Stimulated activated CD8-positive, alpha-beta memory T cell treated with anti-CD3 and anti-CD28 coated beads, Interleukin-12 subunit alpha, Interleukin-12 subunit beta, amount 100 ng/mL, for 1 hour (primary cell): ENCODE results near the gene FN3K.

Experiments
- DNase-seq: peaks from one replicate; pipeline ENCODE4 v3.0.0-alpha.2; 2020; ENCODE audit warnings: low read depth

FN3K gene

DNA sequence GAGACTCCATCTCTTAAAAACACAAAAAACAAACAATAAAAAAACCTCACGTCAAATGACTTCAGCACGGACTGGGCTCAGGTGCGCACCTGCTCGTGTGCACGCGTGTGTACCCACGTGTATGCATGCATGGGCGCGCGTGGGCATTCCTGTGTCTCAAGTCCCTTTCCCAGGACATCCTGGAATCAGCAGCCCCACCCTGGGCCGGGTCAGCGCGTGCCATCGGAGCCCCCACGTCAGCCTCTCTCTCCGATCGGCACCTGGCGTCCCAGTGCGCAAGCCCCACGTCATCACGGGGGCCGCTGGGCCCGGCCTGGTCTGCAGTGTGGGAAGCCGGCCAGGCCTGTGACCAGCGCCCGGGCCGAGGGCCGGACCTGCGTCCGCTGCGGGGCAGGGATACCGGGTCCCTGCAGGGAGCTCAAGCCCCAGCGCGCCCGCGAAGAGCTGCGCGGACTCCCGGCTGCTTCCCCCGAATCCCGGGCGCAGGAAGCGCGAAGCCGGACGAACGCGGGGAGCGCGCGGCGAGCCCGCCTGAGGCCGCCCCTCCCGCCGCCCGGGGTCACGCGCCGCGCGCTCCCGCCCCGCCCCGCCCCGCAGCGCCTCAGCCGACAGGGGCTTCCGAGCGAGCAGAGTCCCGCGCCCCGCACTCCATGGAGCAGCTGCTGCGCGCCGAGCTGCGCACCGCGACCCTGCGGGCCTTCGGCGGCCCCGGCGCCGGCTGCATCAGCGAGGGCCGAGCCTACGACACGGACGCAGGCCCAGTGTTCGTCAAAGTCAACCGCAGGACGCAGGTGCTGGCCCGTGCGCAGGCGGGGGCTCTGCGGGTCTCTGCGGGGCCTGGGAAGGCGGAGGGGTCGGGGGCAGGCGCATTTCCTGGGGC is at the start of gene FN3K:
Gene FN3K, plus strand, starts transcription at position 629 of the 880 bp plus-strand sequence. Its CDS starts 22 bp downstream, at position 651.
- DNase-seq: no peak

DNA sequence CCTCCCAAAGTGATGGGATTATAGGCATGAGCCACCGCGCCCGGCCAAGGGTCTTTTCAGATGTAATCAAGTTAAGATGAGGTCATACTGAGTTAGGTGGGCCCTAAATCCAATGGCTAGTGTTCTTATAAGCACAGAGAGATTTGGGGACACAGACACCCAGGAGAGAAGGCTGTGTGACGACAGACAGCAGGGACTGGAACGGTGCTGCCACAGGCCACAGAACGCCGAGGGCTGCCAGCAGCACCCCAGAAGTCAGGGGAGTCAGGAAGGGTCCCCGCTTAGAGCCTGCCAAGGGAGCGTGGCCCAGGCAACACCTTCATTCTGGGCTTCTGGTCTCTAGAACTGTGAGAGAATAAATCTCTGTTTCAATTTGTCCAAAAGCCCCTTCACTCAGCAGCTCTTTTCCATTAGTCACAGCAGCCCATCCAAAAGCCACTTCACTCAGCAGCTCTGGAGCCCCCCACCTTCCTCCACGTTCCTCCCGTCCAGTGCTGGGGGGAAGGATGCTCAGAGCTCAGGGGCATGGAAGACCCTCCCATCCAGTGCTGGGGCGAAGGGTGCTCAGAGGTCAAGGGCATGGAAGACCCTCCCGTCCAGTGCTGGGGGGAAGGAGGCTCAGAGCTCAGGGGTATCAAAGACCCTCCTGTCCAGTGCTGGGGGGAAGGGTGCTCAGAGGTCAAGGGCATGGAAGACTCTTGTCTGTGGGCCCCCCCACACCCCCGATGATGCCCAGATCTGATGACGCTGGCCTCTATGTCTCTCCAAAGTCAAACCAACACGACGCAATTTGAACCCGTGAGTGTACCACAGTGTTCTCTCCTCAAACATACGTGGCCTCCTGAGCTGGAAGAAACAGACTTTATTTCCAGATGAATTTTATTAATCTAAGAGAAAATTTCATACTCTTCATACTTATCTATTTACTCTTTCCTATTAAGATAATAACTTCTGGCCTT is 48.8 kb upstream of the FN3K start:
- no peak for DNase-seq

GRCh38 chr17:82687375-82687861 is 48.0 kb upstream of the FN3K start:
- no peak for DNase-seq

- no peak for DNase-seq
These were observed 47.5 kb upstream of the FN3K start for GRCh38 chr17:82687871-82688270.

DNA sequence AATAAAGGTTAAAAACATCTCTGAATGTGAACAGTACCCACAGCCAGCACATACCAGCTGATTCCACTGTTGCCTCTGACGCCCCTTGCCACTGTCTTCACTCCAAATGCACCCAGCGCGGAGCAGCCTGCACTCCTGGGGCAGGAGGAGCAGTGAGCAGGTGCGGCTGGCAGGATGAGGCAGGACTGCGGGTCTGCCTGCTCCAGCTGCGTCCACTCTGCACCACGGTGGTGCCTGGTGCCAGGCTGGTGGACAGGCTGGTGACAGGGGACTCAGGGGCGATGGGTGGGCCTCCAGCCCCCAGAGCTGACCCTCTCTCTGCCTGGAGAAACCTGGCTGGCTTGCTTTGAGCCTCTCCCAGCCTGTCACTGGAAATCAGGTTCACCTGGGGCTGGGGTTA is 46.3 kb upstream of the FN3K start:
- no peak for DNase-seq

DNA sequence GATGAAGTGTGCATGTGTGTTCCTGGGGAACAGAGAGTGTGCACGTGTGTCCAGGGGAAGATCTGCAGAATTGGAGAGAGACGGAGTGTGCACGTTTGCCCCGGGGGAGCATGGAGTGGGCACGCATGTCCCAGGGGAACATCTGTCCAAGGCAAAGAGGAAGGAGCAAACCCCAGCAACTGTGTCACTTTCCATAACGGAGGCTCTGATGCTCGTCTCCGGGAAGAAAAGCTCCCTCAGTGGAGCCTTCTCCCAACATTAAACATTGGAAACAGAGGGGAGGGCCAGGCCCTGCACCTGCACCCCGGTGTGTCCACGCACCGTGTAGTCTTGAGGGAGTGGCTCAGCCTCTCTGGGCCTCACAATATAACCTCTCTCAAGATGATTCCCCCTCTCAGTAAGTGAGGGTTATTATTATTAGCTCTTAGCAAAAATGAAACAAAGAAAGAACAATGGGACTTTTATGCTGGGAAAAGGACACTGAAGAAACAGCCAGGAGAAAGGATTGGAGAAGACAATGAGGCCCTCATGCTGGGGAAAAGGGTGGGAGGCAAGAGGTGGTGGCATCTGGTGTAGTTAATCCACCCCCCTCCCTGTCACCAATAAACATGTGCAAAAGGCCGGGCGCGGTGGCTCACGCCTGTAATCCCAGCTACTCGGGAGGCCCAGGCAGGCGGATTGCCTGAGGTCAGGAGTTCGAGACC is 44.5 kb upstream of the FN3K start:
- no peak for DNase-seq

GRCh38 chr17:82691714-82692113 is 43.7 kb upstream of the FN3K start:
- no peak for DNase-seq

- no peak for DNase-seq
These were observed 43.1 kb upstream of the FN3K start for GRCh38 chr17:82692268-82692667.

DNA sequence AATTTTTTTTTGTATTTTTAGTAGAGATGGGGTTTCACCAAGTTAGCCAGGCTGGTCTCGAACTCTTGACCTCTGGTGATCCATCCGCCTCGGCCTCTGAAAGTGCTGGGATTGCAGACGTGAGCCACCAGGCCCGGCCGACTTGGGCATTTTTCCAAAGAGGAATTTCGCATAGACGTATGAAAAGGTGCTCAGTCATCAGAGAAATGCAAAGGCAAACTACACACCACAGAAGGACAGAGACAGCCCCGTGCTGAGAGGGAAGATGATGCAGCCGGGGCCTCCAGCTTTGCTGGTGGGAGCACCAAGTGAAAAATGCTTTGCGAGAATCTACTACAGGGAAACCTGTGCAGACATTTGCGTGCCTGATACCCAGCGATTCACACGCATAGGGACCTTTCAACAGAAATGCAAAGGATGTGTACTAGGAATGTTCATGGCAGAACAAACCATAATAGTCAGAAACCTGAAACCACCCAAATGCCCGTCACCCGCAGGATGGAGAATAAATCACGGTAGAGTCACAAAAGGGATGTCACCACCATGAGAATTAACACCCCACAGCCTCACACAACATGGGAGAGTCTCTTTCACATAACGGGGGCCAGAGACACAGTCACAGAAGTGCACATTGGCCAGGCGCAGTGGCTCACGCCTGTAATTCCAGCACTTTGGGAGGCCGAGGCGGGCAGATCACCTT is 42.1 kb upstream of the FN3K start:
- DNase-seq: no peak

- no peak for DNase-seq
These were observed 40.8 kb upstream of the FN3K start for GRCh38 chr17:82694647-82695046.

DNA sequence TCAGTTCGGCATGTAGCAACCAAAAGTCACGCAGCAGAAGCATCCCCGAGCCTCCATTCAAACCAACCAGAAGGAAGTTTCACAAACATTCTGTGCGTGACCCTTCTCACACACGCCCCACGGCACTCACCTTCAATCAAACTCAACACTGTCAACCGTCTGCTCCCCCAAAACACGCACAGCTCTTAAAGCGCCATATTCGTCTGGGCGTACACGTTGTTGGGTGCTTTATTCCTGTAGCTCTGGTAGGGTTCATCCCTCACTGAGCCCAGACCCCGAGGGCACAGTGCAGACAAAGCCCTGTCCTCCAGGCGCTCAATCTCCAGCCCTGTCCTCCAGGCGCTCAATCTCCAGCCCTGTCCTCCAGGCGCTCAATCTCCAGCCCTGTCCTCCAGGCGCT is 39.2 kb upstream of the FN3K start:
- no peak for DNase-seq

DNA sequence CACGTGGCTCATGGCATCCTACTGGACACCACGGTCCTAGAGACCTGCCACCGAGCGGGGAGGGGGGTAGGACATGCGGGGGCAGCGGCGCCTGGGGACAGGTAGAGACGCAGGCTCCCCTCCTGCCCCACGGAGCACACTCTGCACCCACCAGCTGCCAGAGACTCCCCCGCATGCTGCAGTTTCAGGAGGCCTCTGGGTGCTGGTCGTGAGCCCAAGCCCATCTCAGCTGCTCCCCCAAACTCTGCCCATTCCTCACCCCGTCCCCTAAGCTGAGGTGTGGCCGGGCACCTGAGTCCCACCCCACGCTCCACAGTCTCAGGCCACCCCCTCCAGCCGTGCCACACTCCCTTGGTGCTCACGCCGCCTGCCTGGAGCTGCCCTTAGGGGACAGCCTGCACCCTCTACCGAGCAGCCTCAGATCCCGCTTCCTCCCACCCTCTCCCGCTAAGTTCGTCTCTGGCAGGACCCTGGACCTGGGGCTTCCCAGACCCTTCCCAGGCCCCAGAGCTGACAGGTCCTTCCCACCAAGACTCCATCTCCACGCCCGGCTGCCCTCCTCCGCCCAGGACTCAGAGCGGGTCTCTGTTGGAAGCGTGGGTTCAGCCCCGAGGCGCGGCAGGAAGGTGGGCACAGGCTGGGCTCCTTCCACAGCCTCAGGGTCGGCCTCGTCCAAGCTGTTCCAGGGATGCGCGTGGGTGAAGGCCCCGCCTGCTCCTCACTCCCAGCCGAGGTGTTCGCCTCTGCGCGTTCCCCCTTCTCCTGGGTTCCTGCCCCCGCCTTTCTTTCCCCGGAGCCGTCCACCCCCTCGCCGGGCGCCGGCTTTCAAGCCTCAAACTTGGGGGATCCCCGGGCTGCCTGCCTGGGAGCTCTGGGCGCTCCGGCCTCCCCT is 38.3 kb upstream of the FN3K start:
- no peak for DNase-seq

GRCh38 chr17:82697808-82698064 is 37.7 kb upstream of the FN3K start:
- DNase-seq: no peak

GRCh38 chr17:82698065-82698973 is 37.1 kb upstream of the FN3K start, which contains the start of gene RAB40B:
Gene RAB40B, minus strand, starts transcription at chr17:82698698. Its CDS starts 102 bp downstream, at chr17:82698596.
- DNase-seq: peak; percentile 97

GRCh38 chr17:82698974-82699442 is 36.4 kb upstream of the FN3K start:
- no peak for DNase-seq

DNA sequence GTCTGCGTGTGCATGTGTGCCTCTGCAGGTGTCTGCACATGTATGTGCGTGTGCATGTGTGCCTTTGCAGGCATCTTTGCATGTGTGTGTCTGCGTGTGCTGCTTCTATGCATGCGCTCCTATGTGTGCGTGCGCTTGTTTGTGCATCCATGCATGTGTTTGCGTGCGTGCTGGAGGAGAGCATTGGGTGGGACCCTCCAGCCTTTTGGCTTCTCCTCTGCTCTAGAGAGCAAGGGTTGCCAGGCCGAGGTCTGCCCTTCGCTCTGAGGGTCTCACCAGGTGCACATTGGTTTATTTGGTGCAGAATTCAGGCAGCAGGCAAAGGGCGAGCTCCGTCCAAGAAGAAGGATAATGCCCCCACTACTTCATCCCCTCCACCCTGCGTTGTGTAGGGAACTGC is 35.9 kb upstream of the FN3K start:
- DNase-seq: no peak

- no peak for DNase-seq
These were observed 33.0 kb upstream of the FN3K start for GRCh38 chr17:82702231-82702927.

GRCh38 chr17:82703036-82703745 is 32.2 kb upstream of the FN3K start:
- no peak for DNase-seq
